Panc1 (cell line): ENCODE results near the gene CRYBG3. TPM values are rescaled to one million over a fixed set of nuclear protein-coding genes. Genes with fewer than 3 reads are reported as not detected.
A peak's percentile ranks its signal among the peaks of the same experiment; 100 is the strongest.

Experiments used
- ATAC-seq: fragments of 200-7000 bp; cut with Tn5 transposase; 2 replicates; pipeline ENCODE4 v1.9.1; 2020; ENCODE audit warnings: mild to moderate bottlenecking, moderate library complexity
- BruUV-seq: library from RNA; stranded (reverse); fragments of 400-500 nt; replicated peaks from 2 replicates; lab custom pipeline; 2021; lab: Mats Ljungman, UMichigan
- CTCF ChIA-PET: fragments of 300-600 bp; sonication (Branson Sonifier 250); formaldehyde crosslinking; loops from one replicate; lab custom pipeline; 2022; ENCODE audit warnings: antibody characterized with exemption; lab: Charles Lee
- POLR2A ChIA-PET: fragments of 300-600 bp; sonication (Branson Sonifier 250); formaldehyde crosslinking; loops from one replicate; lab custom pipeline; 2022; ENCODE audit warnings: antibody characterized with exemption; lab: Charles Lee
- DNase-seq: peaks from one replicate; pipeline ENCODE4 v3.0.0-alpha.2; 2010; ENCODE audit warnings: low read depth, low spot score
- H3K27ac ChIP-seq: 2 replicates; pipeline ENCODE4 v1.5.1; 2011; ENCODE audit warnings: mild to moderate bottlenecking, low read length, inconsistent platforms
- H3K27me3 ChIP-seq: fragments of 200-500 bp; sonication (Bioruptor generic); 2 replicates; pipeline ENCODE4 v1.6.0; 2014; ENCODE audit warnings: low read length, inconsistent platforms; ENCODE audit not compliant: control insufficient read depth, insufficient read depth
- H3K36me3 ChIP-seq: fragments of 200-500 bp; sonication (Bioruptor generic); 2 replicates; pipeline ENCODE4 v1.5.1; 2014; ENCODE audit warnings: inconsistent platforms, mild to moderate bottlenecking, low read length, moderate library complexity; ENCODE audit not compliant: control insufficient read depth, insufficient read depth
- H3K4me1 ChIP-seq: 2 replicates; pipeline ENCODE4 v1.5.1; 2011; ENCODE audit warnings: inconsistent platforms, mild to moderate bottlenecking, low read length, moderate library complexity; ENCODE audit not compliant: control insufficient read depth, insufficient read depth
- H3K4me3 ChIP-seq, 2 experiments: 2 replicates each; pipeline ENCODE4 v1.5.1; 2011 to 2012; ENCODE audit warnings: low read depth in 2 of 2, low read length in 2 of 2, mild to moderate bottlenecking in 2 of 2, inconsistent platforms in 1 of 2, moderate library complexity in 1 of 2
- H3K9me3 ChIP-seq: fragments of 200-500 bp; sonication (Bioruptor generic); 2 replicates; pipeline ENCODE4 v1.5.1; 2014; ENCODE audit warnings: low read depth, mild to moderate bottlenecking, inconsistent platforms, low read length, moderate library complexity; ENCODE audit not compliant: control insufficient read depth, insufficient read depth
- POLR2AphosphoS5 ChIP-seq: IDR thresholded peaks from 2 replicates; pipeline ENCODE4 v1.6.1; 2012; ENCODE audit warnings: mild to moderate bottlenecking, low read depth, low read length, moderate library complexity
- SIN3A ChIP-seq: IDR thresholded peaks from 2 replicates; pipeline ENCODE4 v1.6.1; 2012; ENCODE audit warnings: low read depth, mild to moderate bottlenecking, low read length, moderate library complexity, borderline replicate concordance; ENCODE audit not compliant: insufficient read depth
- TCF7L2 ChIP-seq: IDR thresholded peaks from 2 replicates; pipeline ENCODE4 v1.6.1; 2011; ENCODE audit warnings: mild to moderate bottlenecking, low read depth, low read length, inconsistent platforms
- in situ Hi-C: cut with HindIII; loops from 2 replicates; pipeline ENCODE4 v1.10.0; 2016; ENCODE audit warnings: low sequenced_read_pairs, low pct_unique_long_range_greater_than_20kb
- intact Hi-C: fragments of 100-400 bp; cut with micrococcal nuclease; formaldehyde crosslinking; loops from one replicate; pipeline ENCODE4 v1.10.0; 2022; ENCODE audit not compliant: unreplicated experiment
- total RNA-seq: library from RNA; stranded (reverse); gene quantifications from one replicate; pipeline ENCODE4 v1.2.1, GENCODE V29; 2021; ENCODE audit not compliant: unreplicated experiment
- TF ChIP-seq, protein P1 (sequence below): fragments of 450-650 bp; IDR thresholded peaks from 2 replicates; pipeline ENCODE4 v1.5.1; 2017; ENCODE audit warnings: mild to moderate bottlenecking
- TF ChIP-seq, protein P2 (sequence below), 2 experiments: IDR thresholded peaks; 2 replicates each; pipeline ENCODE4 v1.6.1; 2011 to 2012; ENCODE audit warnings: low read depth in 2 of 2, control low read depth in 1 of 2, low read length in 1 of 2, mild to moderate bottlenecking in 1 of 2, moderate library complexity in 1 of 2; ENCODE audit not compliant: insufficient read depth in 1 of 2

CRYBG3 gene
- total RNA-seq, 1 experiment from 2014 or later = 24.6 TPM

DNA sequence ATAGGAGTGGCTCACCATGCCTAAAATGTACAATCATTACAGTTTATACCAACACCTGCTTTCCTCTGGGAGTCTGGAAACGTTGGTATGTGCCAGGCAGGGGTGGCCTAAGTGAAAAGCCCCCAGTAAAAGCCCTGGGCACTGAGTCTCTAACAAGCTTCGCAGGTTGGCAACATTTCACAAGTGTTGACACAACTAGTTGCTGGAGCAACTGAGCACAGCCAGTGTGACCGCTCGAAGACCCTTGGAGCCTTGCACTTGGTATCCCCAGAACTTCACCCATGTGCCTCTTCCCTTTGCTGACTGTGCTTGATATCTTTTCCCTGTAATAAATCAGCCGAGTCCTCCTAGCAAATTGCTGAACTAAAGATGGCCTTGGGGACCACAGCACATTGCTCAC is 147.7 kb downstream of the CRYBG3 start:
- no peak for ATAC-seq
- no peak overlapping the region for H3K4me3 ChIP-seq

DNA sequence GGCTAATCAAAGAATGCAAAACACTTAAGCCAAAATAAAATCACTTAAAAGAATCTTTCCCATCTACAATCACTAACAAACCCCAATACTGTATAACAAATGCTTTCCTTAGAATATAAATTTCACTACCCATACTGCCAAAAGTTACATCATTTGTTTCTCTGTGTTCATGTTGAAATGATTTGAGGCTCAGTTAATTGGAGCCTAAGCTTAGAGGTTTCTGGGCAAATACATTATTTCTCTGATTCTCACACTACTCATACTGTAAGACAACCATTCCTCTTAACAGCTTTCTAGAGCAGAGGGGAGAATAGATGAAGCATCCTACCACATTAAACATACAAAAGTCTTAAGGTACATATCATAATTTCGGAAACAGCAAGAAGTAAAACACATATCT is 148.3 kb downstream of the CRYBG3 start:
- ChIA-PET POLR2A (no interaction called here), CTCF (no interaction called here)
- DNase-seq (no peak), ATAC-seq (no peak)
- intact Hi-C loops (loop anchor here (5.0 kb wide), 1 partner anchor 52 kb away; no protein-coding TSS in a partner anchor), in situ Hi-C loops (no loop called here)
- H3K27me3 ChIP-seq = no peaks in the 10 kb centered on the region
- H3K4me1 ChIP-seq = peaks cover 20% of the 10 kb centered on the region
- no peak overlapping the region for H3K4me3 ChIP-seq
- BruUV-seq = TSS peak; percentile 56
- TF ChIP-seq POLR2AphosphoS5 (no peak), SIN3A (no peak), TCF7L2 (no peak)
- TF ChIP-seq, protein P1, sequence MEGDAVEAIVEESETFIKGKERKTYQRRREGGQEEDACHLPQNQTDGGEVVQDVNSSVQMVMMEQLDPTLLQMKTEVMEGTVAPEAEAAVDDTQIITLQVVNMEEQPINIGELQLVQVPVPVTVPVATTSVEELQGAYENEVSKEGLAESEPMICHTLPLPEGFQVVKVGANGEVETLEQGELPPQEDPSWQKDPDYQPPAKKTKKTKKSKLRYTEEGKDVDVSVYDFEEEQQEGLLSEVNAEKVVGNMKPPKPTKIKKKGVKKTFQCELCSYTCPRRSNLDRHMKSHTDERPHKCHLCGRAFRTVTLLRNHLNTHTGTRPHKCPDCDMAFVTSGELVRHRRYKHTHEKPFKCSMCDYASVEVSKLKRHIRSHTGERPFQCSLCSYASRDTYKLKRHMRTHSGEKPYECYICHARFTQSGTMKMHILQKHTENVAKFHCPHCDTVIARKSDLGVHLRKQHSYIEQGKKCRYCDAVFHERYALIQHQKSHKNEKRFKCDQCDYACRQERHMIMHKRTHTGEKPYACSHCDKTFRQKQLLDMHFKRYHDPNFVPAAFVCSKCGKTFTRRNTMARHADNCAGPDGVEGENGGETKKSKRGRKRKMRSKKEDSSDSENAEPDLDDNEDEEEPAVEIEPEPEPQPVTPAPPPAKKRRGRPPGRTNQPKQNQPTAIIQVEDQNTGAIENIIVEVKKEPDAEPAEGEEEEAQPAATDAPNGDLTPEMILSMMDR = no peak
- TF ChIP-seq, protein P2, sequence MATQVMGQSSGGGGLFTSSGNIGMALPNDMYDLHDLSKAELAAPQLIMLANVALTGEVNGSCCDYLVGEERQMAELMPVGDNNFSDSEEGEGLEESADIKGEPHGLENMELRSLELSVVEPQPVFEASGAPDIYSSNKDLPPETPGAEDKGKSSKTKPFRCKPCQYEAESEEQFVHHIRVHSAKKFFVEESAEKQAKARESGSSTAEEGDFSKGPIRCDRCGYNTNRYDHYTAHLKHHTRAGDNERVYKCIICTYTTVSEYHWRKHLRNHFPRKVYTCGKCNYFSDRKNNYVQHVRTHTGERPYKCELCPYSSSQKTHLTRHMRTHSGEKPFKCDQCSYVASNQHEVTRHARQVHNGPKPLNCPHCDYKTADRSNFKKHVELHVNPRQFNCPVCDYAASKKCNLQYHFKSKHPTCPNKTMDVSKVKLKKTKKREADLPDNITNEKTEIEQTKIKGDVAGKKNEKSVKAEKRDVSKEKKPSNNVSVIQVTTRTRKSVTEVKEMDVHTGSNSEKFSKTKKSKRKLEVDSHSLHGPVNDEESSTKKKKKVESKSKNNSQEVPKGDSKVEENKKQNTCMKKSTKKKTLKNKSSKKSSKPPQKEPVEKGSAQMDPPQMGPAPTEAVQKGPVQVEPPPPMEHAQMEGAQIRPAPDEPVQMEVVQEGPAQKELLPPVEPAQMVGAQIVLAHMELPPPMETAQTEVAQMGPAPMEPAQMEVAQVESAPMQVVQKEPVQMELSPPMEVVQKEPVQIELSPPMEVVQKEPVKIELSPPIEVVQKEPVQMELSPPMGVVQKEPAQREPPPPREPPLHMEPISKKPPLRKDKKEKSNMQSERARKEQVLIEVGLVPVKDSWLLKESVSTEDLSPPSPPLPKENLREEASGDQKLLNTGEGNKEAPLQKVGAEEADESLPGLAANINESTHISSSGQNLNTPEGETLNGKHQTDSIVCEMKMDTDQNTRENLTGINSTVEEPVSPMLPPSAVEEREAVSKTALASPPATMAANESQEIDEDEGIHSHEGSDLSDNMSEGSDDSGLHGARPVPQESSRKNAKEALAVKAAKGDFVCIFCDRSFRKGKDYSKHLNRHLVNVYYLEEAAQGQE (IDR thresholded peaks at IDR 0.05; ENCODE audit: insufficient read depth in 1 of 2, low read depth in 2 of 2, low read length in 1 of 2) = no peak
- H3K36me3 ChIP-seq = no peaks in the 10 kb centered on the region; the same call in 1 of the 2 replicates
- peak overlapping the region; percentile 50; the same call in 1 of the 2 replicates for H3K27ac ChIP-seq
- H3K9me3 ChIP-seq = no peaks in the 10 kb centered on the region

More for the DNA sequence above, 147.7 kb downstream of the CRYBG3 start:
- H3K36me3 ChIP-seq = no peaks in the 10 kb centered on the region; the same call in 1 of the 2 replicates
- BruUV-seq = no TSS peak
- no peak for DNase-seq
- in situ Hi-C loops = no loop called here
- H3K9me3 ChIP-seq = no peaks in the 10 kb centered on the region
- peaks cover 20% of the 10 kb centered on the region for H3K4me1 ChIP-seq
- intact Hi-C loops = no loop called here
- H3K27me3 ChIP-seq = no peaks in the 10 kb centered on the region
- POLR2A ChIA-PET = no interaction called here
- TF ChIP-seq SIN3A (no peak), POLR2AphosphoS5 (no peak), TCF7L2 (no peak)
- TF ChIP-seq, protein P2 (IDR thresholded peaks at IDR 0.05; ENCODE audit: insufficient read depth in 1 of 2, low read depth in 2 of 2, low read length in 1 of 2) = no peak
- TF ChIP-seq, protein P1 = no peak
- H3K27ac ChIP-seq = no peak overlapping the region
- CTCF ChIA-PET = no interaction called here
